Progenitor cell of endocrine pancreas (in vitro differentiated cells): ENCODE results near the gene UBAP1L. TPM values are rescaled to one million over a fixed set of nuclear protein-coding genes. Genes with fewer than 3 reads are reported as not detected.

Experiments
- DNase-seq: peaks from one replicate; pipeline ENCODE4 v3.0.0; 2021; ENCODE audit warnings: low spot score; ENCODE audit not compliant: unreplicated experiment
- H3K27ac Mint-ChIP-seq: 2 replicates; pipeline ENCODE4 v1.8.0; 2021; ENCODE audit warnings: mild to moderate bottlenecking, moderate library complexity, mixed read lengths
- H3K27me3 Mint-ChIP-seq: 2 replicates; pipeline ENCODE4 v1.8.0; 2021; ENCODE audit warnings: mixed read lengths
- H3K36me3 Mint-ChIP-seq: 2 replicates; pipeline ENCODE4 v1.8.0; 2022; ENCODE audit warnings: mixed read lengths; ENCODE audit not compliant: insufficient read depth
- H3K4me1 Mint-ChIP-seq: 2 replicates; pipeline ENCODE4 v1.8.0; 2021; ENCODE audit warnings: low read depth, mixed read lengths
- H3K4me3 Mint-ChIP-seq: 2 replicates; pipeline ENCODE4 v1.8.0; 2021; ENCODE audit warnings: low read depth, mild to moderate bottlenecking, moderate library complexity, mixed read lengths
- H3K9me3 Mint-ChIP-seq: 2 replicates; pipeline ENCODE4 v1.8.0; 2021; ENCODE audit warnings: low read depth, mixed read lengths
- total RNA-seq: library from RNA; stranded (reverse); gene quantifications from 2 replicates; pipeline ENCODE4 v1.2.1, GENCODE V29; 2021
- TF ChIP-seq, protein P1 (sequence below): fragments of 200-600 bp; sonication (generic); IDR thresholded peaks from one replicate; pipeline ENCODE4 v1.5.0; 2021; ENCODE audit warnings: antibody characterized with exemption, mild to moderate bottlenecking; ENCODE audit not compliant: unreplicated experiment

UBAP1L gene
- total RNA-seq, 1 donor from 2014 or later: 5.8 TPM

DNA sequence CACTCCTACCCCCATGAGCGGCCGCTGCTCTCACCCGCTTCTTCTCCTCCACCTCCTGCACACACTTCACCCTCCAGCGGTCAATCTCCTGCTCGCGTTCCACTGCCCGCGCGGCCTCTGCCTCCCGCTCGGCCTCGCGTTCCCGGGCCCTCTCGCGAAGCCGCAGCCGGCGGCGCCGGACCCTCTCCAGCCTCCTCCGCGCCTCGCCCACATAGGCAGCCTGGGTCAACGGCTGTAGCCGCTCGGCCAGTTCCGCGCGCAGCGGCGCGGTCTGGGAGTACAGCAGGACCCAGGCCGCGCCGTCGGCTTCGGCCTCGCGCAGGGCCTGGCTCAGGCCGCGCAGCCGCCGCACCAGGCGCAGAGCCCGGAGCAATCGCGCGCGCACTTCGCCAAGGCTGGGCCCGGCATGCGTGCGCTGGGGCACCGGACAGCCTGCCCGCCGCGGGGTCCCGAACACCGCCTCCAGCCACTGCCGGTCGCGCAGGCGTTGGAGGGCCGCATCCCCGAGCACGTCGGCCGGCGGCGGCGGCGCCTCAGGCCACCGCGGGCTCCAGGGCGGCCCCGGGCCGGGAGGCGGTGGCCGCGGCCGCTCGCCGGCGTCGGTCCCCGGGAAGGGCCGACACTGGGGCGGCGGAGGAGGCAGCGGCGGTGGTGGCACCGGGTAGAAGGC is 18.0 kb upstream of the UBAP1L start:
- peaks cover 11% of the 10 kb centered on the region for H3K9me3 Mint-ChIP-seq
- H3K4me1 Mint-ChIP-seq: peaks cover 12% of the 10 kb centered on the region
- TF ChIP-seq, protein P1, sequence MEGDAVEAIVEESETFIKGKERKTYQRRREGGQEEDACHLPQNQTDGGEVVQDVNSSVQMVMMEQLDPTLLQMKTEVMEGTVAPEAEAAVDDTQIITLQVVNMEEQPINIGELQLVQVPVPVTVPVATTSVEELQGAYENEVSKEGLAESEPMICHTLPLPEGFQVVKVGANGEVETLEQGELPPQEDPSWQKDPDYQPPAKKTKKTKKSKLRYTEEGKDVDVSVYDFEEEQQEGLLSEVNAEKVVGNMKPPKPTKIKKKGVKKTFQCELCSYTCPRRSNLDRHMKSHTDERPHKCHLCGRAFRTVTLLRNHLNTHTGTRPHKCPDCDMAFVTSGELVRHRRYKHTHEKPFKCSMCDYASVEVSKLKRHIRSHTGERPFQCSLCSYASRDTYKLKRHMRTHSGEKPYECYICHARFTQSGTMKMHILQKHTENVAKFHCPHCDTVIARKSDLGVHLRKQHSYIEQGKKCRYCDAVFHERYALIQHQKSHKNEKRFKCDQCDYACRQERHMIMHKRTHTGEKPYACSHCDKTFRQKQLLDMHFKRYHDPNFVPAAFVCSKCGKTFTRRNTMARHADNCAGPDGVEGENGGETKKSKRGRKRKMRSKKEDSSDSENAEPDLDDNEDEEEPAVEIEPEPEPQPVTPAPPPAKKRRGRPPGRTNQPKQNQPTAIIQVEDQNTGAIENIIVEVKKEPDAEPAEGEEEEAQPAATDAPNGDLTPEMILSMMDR: peak; percentile 18
- H3K4me3 Mint-ChIP-seq: peak overlapping the region; percentile 82
- H3K27ac Mint-ChIP-seq: peak overlapping the region; percentile 88
- DNase-seq: peak; percentile 56
- H3K27me3 Mint-ChIP-seq: no peaks in the 10 kb centered on the region
- peaks cover 14% of the 10 kb centered on the region for H3K36me3 Mint-ChIP-seq

DNA sequence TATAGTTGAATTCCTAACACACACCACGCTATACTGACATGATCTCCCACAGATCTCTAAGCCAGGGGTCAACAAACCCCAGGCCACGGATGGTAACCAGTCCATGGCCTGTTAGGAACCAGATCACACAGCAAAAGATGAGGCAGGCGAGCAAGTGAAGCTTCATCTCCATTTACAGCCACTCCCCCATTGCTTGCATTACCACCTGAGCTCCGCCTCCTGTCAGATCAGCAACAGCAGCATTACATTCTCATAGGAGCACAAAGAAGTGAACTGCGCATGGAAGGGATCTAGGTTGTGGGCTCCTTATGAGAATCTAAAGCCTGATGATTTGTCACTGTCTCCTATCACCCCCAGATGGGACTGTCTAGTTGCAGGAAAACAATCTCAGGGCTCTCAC is 15.9 kb upstream of the UBAP1L start:
- H3K27me3 Mint-ChIP-seq: no peaks in the 10 kb centered on the region
- peaks cover 13% of the 10 kb centered on the region for H3K36me3 Mint-ChIP-seq
- no peak overlapping the region for H3K4me3 Mint-ChIP-seq
- H3K27ac Mint-ChIP-seq: no peak overlapping the region
- TF ChIP-seq, protein P1: no peak
- peaks cover 12% of the 10 kb centered on the region for H3K4me1 Mint-ChIP-seq
- H3K9me3 Mint-ChIP-seq: no peaks in the 10 kb centered on the region
- DNase-seq: no peak

DNA sequence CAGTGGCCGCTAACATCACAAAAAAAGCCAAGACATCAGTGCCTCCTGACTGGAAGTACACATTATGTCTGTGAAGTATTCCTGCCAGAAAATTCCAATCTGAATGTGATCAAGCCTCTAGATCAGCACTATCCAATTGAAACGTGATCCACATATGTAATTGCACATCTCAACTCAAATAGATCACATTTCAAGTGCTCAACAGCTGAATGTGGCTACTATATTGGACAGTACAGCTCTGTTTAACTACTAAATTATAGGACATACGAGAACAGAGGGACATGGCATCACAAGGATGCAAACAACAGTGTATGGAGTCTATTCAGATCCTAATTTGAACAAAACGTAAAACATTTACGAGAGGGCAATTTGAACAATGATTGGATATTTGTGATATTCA is 542 bp upstream of the UBAP1L start:
- Mint-ChIP-seq H3K9me3 (no peaks in the 10 kb centered on the region), H3K27me3 (no peaks in the 10 kb centered on the region), H3K27ac (peak overlapping the region; percentile 5), H3K4me3 (no peak overlapping the region), H3K36me3 (peaks cover 26% of the 10 kb centered on the region), H3K4me1 (no peaks in the 10 kb centered on the region)
- DNase-seq: no peak
- TF ChIP-seq, protein P1: no peak

DNA sequence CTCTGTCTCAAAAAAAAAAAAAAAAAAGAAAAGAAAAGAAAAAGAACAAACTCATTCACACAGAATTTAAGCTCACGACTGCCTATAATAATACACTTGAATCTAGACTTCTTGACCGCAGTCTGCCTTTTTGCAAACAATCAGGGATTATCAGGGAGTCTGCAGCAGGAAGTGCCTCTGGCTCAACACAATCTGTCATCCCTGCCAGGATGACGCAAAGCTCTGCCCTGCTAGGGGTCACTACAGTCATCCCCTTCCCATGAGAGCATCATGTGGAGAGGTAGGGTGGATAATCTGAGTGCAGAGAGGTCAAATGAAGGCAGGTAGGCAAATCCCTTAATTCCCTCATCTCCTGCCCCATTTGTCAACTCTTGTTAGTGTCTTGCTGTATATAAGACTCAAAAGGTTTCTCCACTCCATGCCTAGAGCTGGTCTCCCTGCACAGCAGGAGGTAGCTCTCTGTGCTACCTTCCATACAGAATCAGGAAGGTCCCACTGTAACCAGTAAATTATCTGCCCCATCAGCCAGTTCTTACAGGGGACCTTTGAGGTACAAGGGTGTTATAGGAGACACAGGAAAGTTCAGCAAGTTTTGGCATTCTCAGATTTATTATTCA is 4.2 kb downstream of the UBAP1L start:
- Mint-ChIP-seq H3K9me3 (no peaks in the 10 kb centered on the region), H3K27ac (no peak overlapping the region)

DNA sequence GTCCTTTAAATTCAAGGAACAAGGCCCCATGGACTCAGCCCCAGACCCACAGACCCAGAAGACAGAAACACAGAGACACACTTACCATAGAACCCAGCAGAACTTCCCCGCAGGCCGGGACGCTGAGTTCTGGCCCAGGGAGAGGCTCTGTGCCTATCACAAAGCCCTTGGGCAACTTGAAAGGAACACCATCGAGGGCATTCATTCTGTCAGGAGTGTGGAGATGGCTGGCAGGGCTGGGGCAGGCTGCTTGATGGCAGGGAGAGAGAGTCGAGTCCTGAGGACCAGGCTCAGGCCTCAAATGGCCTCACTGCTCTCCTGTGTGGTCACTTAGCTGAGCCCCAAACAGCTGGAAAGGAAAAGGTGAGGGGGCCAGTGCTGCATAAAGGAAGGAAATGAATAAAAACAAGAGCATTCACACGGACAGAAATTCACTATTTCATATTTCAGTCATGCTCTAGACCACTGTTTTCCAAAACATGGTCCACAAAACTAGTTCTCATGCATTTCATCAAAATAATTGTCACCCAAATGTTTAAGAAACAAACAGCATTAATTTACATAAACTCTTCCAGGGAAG is 8.9 kb downstream of the UBAP1L start:
- peaks cover 8% of the 10 kb centered on the region for H3K27me3 Mint-ChIP-seq
- TF ChIP-seq, protein P1: no peak
- H3K4me3 Mint-ChIP-seq: no peak overlapping the region
- no peak for DNase-seq
- peaks cover 2% of the 10 kb centered on the region for H3K4me1 Mint-ChIP-seq
- H3K27ac Mint-ChIP-seq: peak overlapping the region; percentile 37
- no peaks in the 10 kb centered on the region for H3K9me3 Mint-ChIP-seq
- H3K36me3 Mint-ChIP-seq: peaks cover 6% of the 10 kb centered on the region

More for the DNA sequence above, 4.2 kb downstream of the UBAP1L start:
- H3K4me3 Mint-ChIP-seq: no peak overlapping the region
- TF ChIP-seq, protein P1: no peak
- no peaks in the 10 kb centered on the region for H3K27me3 Mint-ChIP-seq
- peaks cover 14% of the 10 kb centered on the region for H3K36me3 Mint-ChIP-seq
- no peaks in the 10 kb centered on the region for H3K4me1 Mint-ChIP-seq
- DNase-seq: no peak
